GM21528 (cell line): ENCODE measurements around the gene SERPINA12.
"Not testable (repeated sequence)": the region's sequence is repeated elsewhere in the genome, so short reads cannot be mapped to it uniquely, and the experiment has no call there.

Source experiments
- ATAC-seq: cut with Tn5 transposase; IDR thresholded peaks from one replicate; pipeline ENCODE4 v1.9.1; 2021; ENCODE audit warnings: mild to moderate bottlenecking, moderate library complexity; ENCODE audit not compliant: unreplicated experiment, low FRiP score

Gene SERPINA12

GRCh38 chr14:94498215-94498614 lies 11.1 kb downstream of the SERPINA12 start:
- no peak for ATAC-seq

- no peak for ATAC-seq
These were observed 15.2 kb downstream of the SERPINA12 start for GRCh38 chr14:94494085-94494484.

GRCh38 chr14:94491511-94491910 lies 17.8 kb downstream of the SERPINA12 start:
- ATAC-seq: no peak

DNA sequence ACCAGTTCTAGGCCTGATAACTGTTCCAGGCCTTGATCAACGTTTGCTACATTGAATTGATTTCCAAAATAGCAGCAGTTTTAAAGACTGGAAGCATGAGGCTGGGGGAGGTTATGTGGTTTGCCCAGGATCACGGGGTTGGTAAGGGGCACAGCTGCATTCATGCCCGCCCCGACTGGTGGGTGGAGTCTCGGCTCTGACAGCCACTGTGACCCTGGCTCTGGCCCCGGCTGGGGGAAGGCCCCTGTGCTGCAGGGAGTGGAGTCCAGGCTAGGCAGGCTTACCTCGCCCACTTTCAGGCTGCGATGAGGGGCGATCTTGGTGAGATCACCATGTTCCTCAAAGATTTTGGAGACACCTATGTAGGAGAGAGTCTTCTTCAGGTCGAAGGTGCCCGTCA lies 19.9 kb downstream of the SERPINA12 start:
- ATAC-seq: no peak

DNA sequence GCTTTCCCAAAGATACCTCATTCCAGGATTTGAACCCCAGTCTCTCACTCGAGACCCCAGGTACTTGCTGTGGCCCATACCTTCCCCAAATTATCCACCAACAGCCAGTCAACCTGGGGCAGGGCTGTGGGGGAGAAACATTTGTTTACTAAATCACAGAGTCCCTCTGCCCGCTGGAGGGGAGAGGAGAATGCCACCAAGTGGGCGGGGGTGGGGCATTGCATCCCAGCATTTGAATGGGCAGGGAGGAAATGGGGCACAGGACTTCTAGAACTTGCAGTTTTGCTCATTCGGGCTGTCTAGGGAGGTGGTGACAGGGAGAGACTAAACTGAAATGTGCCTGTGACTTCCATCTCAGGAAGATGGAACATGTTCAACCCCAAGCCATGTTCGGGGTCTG lies 22.4 kb downstream of the SERPINA12 start:
- no peak for ATAC-seq

DNA sequence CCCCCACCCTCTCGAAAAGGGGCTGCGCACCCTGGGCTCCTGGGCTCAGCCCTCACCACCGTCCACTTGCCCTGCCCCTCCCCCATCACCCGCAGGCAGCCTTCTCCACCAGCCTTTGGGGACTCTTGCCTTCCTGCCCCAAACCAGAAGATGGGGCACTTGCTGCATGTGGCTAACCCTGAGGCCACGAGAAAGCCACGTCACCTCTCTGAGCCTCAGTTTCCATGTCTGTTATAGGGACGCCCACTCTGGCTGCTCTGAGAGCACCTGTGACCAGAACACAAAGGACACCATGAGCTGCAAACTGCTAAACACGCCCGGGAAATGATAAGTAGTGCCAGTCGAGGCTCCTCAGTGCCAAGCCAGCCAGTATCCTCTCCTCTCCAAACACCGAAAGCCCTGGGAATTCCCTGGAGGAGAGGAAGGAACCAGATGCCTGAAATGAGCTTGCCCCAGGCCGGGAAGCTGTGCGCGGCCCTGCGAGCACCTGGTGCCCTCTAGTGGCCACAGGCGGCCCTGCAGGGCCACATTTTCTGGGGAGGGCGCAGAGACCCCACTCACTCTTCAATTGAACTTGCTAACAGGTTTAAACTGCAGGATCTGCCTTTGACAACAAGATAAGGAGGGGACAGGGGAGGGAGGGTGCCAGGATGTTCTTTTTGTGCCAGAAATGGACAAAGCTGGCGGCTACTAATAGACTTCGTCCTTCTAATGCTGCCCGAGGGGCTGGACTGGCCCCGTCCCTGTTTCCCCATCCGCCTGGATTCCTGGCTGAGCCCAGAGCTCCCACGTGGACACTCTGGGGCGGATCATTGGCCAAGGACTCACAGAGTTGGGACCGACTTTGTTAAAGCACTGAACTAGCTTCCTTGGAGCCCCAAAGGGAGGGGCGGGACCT lies 23.1 kb downstream of the SERPINA12 start:
- no peak for ATAC-seq

DNA sequence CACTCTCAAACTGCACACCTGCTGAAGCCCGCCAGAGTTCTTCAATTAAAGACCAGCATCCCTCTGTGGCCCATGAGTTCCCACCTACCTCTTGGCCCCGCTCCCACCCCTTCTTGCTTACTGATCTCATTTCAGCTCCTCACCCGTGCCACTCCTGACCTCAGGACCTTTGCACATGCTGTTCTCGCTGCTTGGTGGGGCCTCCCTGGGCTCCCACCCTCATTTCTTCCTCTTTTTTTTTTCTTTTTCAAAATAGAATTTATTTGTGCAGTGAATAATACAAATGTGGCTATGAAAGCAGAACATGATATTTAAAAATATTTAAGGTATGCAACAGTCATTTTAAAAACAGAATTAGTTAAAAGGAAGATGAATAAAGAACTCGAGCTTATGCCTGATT lies 24.8 kb downstream of the SERPINA12 start:
- ATAC-seq: no peak

GRCh38 chr14:94483729-94484275 lies 25.5 kb downstream of the SERPINA12 start:
- ATAC-seq: no peak

DNA sequence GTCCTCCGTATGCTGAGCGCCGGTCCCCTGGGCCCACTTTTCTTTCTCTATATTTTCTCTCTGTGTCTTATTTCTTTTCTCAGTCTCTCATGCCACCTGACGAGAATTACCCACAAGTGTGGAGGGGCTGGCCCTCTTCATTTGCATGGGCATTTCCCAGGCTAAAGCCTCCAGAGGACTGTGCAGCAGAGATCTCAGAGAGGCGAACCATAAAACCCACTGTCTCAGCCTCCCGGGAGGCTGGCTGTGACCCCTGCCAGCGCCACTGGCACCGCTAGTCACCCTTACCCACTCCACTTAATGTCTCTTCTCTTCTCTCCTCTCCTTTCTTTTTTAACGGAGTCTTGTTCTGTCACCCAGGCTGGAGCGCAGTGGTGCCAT lies 26.2 kb downstream of the SERPINA12 start:
- ATAC-seq: no peak

DNA sequence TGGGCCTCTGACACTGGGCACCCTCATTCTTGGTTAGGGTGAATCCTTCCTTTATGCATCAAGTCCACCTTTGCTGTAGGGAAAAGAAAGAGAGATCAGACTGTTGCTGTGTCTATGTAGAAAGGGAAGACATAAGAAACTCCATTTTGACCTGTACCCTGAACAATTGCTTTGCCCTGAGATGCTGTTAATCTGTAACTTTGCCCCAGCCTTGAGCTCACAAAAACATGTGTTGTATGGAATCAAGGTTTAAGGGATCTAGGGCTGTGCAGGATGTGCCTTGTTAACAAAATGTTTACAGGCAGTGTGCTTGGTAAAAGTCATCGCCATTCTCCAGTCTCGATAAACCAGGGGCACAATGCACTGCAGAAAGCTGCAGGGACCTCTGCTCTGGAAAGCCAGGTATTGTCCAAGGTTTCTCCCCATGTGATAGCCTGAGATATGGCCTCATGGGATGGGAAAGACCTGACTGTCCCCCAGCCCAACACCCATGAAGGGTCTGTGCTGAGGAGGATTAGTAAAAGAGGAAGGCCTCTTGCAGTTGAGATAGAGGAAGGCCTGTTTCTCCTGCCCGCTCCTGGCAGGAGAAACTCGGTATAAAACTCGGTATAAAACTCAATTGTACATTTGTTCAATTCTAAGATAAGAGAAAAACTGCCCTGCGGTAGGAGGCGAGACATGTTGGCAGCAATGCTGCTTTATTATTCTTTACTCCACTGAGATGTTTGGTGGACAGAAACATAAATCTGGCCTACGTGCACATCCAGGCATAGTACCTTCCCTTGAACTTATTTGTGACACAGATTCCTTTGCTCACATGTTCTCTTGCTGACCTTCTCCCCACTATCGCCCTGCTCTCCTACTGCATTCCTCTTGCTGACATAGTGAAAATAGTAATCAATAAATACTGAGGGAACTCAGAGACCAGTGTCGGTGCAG lies 26.9 kb downstream of the SERPINA12 start:
- not testable (repeated sequence) for ATAC-seq

DNA sequence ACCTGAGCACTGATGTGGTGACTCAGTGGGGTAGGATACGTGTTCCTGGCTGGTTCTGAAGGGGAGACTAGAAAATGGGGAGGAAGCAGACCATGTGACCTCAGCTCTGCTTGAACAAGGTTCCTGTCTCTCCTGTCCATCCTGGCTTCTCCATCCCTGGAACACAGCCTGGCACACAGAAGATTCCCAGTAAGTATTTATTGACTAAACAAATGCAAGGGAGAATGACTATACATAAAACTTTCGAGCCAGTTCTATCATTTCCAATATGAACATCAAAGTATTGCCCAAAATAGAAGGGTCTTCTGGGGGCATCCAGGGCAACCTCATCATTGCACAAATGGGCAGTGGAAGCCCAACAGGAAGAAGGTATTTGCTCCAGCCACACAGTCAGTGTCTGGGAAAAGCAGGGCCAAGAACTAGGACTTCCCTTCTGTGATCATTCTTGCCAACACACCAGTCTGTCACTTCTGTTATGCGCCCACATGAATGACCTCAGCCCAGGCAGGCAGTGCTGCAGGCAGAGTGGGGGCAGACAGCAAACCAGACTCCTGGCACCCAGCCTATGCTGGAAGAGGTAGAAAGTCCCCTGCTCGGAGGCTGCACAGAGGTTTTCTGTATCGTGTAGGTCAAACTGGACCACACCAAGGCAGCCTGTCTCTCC lies 27.7 kb downstream of the SERPINA12 start:
- ATAC-seq: no peak

DNA sequence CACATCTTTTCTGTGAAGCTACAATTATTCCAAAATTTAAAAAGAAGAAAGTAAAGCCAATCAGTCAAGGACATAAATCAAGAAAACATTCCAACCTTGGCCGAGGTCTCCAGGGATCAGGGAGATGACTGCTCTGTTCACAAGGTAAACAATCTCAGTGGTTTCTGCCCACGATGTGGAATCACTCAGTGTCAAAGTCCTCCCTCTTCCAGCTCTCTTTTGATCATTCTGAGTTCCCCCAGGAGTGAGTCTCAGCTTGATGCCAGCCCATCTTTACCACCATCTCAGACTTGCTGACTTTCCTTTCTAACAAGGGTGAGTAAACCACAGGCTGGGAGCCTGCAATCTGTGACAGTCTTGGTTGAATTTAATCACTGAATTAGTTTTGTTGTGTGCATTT lies 28.5 kb downstream of the SERPINA12 start:
- ATAC-seq: no peak

DNA sequence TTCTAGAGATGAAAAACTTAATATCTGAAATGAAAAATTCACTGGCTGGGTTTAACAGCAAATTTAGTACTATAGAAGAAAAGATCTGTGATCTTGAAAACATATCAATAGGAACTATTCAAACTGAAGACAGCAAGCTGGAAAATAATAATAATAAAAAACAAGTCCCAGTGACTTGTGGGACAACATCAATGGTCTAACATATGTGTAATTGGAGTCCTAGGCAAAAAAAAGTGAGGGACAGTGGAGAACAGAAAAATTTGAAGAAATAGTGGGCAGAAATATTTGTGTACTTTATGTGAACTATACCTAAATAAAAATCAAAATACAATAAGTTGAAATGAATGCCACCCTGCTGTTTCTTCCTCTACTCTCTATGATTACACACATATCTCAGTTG lies 30.8 kb downstream of the SERPINA12 start:
- ATAC-seq: no peak

- ATAC-seq: no peak
These were observed 33.2 kb downstream of the SERPINA12 start, which contains the start of gene SERPINA9 for GRCh38 chr14:94476023-94476422. Gene SERPINA9 (minus strand): TSS chr14:94476197. CDS start chr14:94469840, 6,357 bp downstream.

DNA sequence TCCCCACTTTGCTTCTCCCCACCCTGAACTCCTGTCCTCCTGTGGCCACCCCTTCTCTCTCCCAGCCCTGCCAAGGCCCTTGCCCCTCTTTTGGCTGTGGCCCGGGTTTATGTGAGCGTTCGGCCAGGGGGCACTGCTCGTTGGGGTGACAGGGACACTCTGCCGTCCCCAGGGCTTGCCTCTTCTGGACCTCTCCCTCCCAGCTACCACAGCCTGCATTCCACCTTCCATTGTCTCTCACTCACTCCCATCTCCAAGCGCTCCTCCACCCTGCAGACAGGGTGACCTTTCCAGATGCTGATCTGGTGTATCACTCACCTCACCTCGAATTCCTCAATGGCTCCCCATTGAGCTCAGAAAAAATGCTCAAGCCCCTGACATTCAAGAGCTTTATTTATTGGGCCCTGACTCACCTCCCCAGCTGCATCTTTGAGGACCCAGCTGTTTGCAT lies 34.7 kb downstream of the SERPINA12 start:
- ATAC-seq: no peak

DNA sequence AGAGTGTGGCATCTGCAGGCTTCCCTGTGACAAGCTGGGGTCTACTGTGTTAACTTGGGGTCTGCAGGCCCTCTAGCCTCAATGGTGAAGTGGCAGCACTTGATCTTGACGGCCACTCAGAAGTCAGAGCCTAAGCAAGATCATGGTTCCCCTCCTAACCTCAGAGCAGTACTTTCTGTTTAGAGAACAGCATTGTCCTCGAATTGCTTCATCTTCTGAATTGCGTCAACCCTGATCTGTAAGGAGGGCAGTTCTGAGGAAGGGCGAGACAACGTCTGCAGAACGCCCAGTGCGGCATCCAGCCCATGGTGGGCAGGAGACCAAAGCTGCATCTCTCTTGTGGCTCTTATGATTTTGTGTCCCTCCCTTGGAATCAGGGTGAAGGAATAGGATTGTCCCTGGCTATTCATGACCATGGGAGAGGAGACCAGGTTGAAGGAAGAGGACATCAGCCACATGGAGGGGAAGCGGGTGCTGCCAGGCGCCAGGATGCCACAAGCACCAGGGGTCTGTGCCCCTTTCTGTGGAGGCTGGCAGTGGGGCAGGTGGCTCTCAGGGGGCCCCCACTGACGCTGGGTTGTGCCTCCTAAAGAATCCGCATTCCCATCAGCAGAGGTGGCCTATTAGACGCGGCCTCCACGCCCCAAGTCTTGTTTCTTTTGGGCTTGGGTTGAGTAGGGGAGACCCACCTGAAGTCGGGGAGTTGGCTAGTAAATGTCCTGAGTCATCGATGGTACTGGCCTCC lies 35.4 kb downstream of the SERPINA12 start:
- no peak for ATAC-seq

GRCh38 chr14:94472842-94473241 lies 36.4 kb downstream of the SERPINA12 start:
- ATAC-seq: no peak

DNA sequence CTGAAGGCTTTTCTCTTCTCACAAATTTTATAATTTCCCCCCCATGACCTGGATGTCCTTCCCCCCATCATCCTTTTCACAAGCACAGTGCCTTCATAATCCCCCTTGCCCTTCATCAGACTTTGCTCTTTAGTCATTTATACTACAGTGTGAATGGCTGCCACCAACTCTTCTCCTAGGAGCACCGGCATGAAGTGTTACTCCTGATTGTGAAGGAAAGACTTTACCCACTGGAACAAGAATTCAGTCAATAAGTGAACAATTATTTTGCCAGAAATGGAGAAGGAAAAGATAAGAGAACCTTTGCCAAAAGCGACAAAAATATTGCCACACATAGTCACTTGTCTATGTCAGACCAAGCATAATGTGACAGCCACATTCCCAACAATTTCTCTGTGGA lies 38.2 kb downstream of the SERPINA12 start:
- ATAC-seq: no peak

DNA sequence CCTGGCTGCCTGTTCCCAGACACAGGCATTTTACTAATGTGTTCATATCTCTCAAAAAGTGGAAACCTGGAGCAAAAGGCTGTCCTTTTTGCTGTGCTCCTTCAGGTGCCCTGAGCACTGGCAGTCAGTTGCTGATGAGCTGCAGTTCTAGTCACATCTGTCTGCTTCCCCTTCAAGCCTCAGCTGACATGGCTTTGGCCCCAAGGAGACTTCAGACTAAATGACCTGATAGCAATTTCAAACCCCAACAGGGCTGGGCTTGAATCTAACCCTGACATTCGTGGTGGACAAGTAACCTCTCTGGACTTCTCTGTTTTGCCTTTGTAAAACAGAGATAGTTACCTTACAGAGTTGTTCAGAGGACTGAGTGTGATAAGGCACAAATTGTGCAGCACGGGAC lies 39.0 kb downstream of the SERPINA12 start:
- no peak for ATAC-seq

DNA sequence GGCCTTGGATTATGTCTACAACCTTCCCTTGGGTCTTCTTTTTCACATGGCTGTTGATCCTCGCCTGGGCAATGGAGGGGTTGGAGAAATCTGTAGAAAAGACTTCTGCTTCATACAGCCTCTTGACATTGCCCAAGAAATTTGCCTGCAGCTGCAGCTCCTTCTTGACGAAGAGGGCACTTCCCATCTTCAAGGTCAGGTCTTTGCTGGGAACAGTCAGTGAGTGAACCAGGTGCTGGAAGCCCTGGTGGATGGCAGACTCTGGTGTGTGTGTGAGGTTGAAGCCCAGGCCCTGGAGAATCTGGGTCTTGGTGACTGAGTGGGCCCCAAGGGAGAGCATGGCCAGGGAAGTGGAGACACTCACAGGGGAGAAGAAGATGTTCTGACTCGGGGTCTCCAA lies 40.0 kb downstream of the SERPINA12 start:
- no peak for ATAC-seq
